SJSA1 (cell line): ENCODE measurements around the gene PHYHD1. TPM values are rescaled to one million over a fixed set of nuclear protein-coding genes. Genes with fewer than 3 reads are reported as not detected.

Experiments used
- total RNA-seq: library from RNA; depleted of rRNA; stranded (reverse); fragments of >200 nt; shearing (Covaris generic); gene quantifications from 2 replicates; pipeline ENCODE4 v1.2.3, GENCODE V29; 2014; rRNA removed

PHYHD1 gene
- total RNA-seq, 1 experiment from 2014 or later = not detected

Other genes with a start within 250 kb of the PHYHD1 start
- gene SET, start 231.8 kb upstream of the PHYHD1 start, total RNA-seq = 538 and 648 TPM in 2 replicates
- 9.5 and 13.6 TPM in 2 replicates for gene PKN3, start 218.5 kb upstream of the PHYHD1 start, total RNA-seq
- 47.1 and 62.1 TPM in 2 replicates for gene ZDHHC12, start 196.9 kb upstream of the PHYHD1 start, total RNA-seq
- 10.5 and 13.2 TPM in 2 replicates for gene ZER1, start 149.1 kb upstream of the PHYHD1 start, total RNA-seq
- 5.9 and 20.6 TPM in 2 replicates for gene TBC1D13, start 133.7 kb upstream of the PHYHD1 start, total RNA-seq
- 27.5 and 41.8 TPM in 2 replicates for gene ENDOG, start 102.5 kb upstream of the PHYHD1 start, total RNA-seq
- 13.5 and 15.3 TPM in 2 replicates for gene SPOUT1, start 91.2 kb upstream of the PHYHD1 start, total RNA-seq
- 7.9 and 18.3 TPM in 2 replicates for gene KYAT1, start 39.0 kb upstream of the PHYHD1 start, total RNA-seq
- 88.7 and 99.4 TPM in 2 replicates for gene LRRC8A, start 38.8 kb upstream of the PHYHD1 start, total RNA-seq
- 26.6 and 31.6 TPM in 2 replicates for gene DOLK, start 26.6 kb downstream of the PHYHD1 start, total RNA-seq
- 32.3 and 76.3 TPM in 2 replicates for gene NUP188, start 26.7 kb downstream of the PHYHD1 start, total RNA-seq
- gene SH3GLB2, start 107.3 kb downstream of the PHYHD1 start, total RNA-seq = 25.6 and 39.9 TPM in 2 replicates
- 17.6 and 24.9 TPM in 2 replicates for gene MIGA2, start 115.6 kb downstream of the PHYHD1 start, total RNA-seq
- gene DOLPP1, start 160.1 kb downstream of the PHYHD1 start, total RNA-seq = 24.4 and 31.5 TPM in 2 replicates
- 8.9 and 20.3 TPM in 2 replicates for gene CRAT, start 189.8 kb downstream of the PHYHD1 start, total RNA-seq
- 80.7 and 93.3 TPM in 2 replicates for gene PTPA, start 190.4 kb downstream of the PHYHD1 start, total RNA-seq